HG03103 (cell line): ENCODE data around the gene POLD2.
"Not testable (repeated sequence)": the region's sequence is repeated elsewhere in the genome, so short reads cannot be mapped to it uniquely, and the experiment has no call there.

Experiments
- ATAC-seq: cut with Tn5 transposase; IDR thresholded peaks from one replicate; pipeline ENCODE4 v1.9.1; 2021; ENCODE audit warnings: low read depth; ENCODE audit not compliant: unreplicated experiment

The POLD2 gene

DNA sequence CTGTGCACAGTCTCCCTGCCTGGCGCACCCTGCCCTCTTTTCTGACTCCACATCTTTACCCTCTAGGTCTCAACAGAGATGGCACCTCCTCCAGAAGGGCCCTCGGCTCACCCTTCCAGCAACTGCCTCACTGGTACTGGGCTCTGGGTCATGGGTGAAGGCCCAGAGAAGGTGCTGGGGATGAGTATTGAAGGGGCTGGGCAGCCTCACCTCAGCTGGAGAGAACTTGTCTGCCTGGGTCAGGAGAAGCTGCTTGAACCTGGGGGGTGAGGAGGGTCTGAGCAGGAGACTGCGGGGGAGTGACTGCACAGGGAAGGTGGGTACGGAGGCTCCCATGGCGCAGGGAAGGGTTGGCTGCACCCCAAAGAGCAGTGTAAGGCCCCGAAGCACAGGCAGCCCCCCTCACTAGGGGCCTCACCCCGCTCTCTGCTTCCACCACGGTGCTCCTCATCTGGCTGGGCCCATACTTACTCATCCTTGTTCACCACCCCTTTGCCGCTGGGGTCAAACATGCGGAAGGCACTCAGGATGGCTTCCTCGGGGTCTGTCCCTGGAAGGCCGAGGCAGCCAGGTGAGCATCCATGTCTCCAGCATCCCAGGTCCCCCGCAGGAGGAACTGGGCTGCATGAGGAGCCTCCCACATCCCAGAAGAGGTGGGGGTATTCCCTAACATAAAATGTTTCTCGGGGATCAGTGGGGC is 16.1 kb upstream of the POLD2 start:
- ATAC-seq: no peak

GRCh38 chr7:44138698-44139097 is 15.3 kb upstream of the POLD2 start:
- ATAC-seq: no peak

DNA sequence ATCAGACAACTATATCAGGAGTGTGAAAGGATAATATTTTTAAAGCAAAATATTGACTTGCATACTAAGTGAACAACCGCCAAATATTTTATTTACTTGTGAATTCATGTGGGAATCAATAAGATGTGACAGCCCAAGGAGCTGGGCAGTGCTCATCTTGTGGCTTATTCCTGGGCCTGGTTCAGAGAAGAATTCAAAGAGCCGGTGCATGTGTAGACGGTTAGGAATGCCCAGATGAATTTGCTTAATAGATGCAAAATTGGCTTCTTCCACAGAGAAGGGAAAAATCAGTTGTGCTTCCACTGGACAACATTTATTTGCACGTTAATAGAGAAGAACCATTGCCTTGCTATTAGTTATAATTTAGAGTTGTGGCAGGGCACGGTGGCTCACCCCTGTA is 13.4 kb upstream of the POLD2 start:
- ATAC-seq: no peak

DNA sequence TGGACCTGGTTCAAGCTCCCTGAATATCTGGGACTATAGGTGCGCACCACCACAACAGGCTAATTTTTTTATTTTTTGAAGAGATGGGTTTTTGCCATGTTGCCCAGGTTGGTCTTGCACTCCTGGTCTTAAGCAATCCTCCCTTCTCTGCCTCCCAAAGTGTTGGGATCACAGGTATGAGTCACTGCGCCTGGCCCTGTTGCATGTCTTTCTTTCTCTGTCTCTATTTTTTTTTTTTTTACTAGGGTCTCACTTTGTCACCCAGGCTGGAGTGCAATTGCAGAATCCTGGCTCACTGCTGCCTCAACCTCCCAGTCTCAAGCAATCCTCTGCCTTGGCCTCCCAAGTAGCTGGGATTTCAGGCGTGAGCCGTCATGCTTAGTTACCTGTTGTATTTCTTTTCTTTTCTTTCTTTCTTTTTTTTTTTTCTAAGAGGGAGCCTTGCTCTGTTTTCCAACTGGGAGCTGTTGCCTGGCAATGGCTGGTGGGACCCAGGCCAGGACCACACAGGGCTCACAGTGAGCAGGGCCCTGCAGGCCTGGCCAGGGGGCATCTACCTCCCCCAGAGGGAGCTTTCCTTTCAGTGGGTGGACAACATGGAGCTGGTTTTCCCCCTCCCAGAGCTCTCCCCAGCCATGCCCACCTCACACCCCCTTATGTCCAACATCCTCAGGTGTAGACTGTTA is 11.7 kb upstream of the POLD2 start:
- no peak for ATAC-seq

GRCh38 chr7:44133295-44133694 is 9.9 kb upstream of the POLD2 start:
- ATAC-seq: no peak

GRCh38 chr7:44132039-44132438 is 8.7 kb upstream of the POLD2 start:
- no peak for ATAC-seq

DNA sequence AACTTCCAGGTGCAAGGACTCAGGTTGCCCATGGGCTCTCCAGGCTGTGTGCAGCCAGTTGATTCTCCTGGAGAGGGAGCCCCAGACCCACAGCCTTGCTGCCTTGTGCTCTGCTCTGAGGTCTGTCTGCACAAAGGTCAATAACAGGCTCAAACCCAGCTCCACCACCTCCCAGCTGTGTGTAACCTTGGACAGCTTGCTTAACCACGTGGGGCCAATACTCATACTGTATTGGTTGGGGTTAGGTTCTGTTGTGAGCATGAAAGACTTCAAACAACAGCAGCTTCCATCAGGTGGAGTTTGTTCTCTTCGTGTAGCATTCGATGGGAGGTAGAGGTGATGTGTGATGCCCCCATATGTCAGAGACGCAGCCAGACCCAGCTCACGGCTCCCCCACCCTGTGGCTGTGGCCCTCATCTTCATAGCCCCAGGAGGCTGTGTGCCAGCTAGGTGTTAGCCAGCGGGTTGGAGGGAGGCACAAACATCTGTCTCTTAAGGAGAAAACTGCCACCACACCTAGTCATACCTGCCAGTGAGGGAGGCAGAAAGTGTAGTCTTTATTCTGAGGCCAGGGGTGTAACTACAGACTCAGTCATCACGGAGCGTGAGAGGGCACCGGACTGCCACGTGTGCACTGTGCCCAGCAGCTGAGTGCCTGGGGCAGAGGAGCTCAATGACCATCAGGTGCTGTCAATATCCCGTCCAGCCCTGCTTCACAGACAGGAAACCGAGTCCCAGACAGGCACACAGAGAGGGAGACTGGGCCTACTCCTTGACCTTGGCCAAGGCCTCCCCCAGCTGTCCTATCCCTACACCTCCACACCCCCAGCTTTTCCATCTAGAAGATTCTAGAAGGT is 8.1 kb upstream of the POLD2 start:
- no peak for ATAC-seq

DNA sequence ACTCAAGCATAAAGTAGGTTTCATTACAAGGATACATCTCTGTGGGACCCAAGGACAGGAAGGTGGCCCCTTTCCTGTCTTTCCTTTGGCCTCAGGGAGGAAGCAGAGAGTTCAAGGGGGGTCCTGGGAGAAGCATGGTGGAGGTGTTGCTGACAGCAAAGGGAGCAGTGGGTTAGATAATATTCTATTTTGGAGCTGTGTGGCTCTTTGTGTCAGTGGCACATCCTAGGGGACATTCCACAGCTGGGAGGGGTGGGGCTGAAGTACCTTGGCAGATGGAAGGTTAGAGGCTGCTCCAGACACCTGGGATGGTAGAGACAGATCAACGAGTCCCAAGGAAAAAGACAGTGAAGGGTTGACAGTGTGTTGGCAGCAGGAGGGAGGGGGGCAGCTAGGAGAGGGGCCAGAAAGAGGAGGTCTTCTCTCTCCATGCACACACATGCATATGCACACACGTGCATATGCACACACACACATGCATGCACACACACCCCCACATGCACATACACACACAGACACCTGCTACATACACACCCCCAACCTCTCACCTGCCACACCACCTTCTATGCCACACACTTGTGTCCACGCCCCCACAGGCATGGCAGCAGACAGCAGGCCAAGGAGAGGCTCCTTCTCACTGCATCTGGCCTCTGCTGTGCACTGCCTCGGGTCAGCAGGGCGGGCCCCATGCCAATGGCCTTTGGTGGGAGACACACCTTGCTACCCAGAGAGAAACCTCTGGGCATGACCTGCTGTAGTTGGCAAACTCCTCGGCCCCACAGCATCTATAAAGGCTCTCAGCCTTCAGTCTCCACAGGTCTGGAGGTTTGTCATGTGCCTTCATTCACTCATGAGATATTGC is 5.6 kb upstream of the POLD2 start:
- ATAC-seq: no peak

DNA sequence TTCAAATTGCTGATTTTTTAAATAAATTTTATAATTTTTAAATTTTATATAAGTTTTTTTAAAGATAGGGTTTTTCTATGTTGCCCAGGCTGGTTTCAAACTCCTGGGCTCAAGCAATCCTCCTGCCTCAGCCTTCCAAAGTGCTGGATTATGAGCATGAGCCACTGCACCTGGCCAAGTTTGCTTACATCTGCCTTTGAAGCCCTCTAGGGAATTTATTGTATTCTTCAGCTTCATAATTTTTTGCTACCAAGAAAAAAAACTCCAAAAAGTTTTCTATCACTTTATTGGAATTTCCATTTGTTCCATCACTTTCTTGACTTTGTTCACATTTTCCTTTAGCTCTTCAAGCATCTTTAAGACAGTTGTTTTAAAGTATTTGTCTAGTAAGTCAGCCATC is 3.8 kb upstream of the POLD2 start:
- no peak for ATAC-seq

DNA sequence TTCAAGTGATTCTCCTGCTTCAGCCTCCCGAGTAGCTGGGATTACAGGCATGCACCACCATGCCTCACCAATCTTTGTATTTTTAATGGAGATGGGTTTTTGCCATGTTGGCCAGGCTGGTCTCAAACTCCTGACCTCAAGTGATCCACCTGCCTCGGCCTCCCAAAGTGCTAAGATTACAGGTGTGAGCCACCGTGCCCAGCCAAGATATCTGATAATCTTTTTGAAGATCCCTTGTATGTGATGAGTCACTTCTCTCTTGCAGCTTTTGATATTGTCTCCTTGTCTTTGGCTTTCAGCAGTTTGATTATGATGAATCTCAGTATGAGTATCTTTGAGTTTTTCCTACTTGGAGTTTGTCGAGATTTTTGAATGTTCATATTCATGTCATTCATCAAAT is 3.2 kb upstream of the POLD2 start:
- not testable (repeated sequence) for ATAC-seq

- no peak for ATAC-seq
These were observed 1.5 kb upstream of the POLD2 start for GRCh38 chr7:44124822-44125202.

DNA sequence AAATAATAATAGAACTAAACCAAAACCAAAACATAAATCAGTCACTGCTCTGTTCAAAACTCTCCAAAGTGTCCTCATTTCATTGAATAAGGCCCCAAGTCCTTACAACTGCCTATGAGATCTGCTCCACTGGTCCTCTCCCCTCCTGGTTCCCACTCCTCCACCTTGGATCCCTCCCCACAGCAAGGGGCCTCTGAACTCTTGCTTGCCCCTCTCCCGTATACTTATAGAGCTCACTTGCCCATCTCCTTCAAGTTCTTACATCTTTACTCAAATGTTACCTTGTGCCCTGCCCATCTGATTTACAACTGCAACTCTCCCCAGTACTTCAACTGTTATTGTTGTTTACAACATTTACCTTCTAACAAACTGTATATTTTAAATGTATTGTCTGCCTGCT is 819 bp downstream of the POLD2 start:
- ATAC-seq: no peak

- ATAC-seq: no peak
These were observed 1.5 kb downstream of the POLD2 start for GRCh38 chr7:44121761-44122420.

GRCh38 chr7:44120395-44120794 is 3.0 kb downstream of the POLD2 start:
- ATAC-seq: no peak

DNA sequence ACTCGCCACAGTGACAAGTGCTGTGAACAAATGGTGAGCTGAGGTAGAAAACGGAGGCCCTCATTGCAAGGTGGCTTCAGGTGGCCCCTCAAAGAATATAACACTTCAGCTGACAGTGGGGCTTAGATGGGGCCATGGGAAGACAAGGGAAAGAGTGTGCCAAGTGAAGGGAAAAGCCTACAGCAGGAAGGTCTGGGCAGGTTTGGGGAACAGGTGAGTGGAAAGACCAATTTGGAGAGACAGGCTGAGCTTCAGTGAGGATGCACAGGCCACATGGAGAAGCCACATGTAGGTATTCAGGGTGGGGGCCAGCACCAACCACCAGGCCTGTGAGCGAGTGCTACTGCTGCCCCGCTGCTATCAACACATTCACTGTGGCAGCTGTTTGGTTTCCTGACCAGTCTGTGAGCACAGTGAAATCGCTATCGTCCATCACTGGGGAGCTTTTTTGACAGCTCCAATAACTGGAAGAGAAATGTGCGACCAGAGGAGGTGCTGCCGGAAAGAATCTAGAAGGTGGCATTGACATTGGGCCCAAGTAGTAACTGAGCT is 3.4 kb downstream of the POLD2 start:
- no peak for ATAC-seq

DNA sequence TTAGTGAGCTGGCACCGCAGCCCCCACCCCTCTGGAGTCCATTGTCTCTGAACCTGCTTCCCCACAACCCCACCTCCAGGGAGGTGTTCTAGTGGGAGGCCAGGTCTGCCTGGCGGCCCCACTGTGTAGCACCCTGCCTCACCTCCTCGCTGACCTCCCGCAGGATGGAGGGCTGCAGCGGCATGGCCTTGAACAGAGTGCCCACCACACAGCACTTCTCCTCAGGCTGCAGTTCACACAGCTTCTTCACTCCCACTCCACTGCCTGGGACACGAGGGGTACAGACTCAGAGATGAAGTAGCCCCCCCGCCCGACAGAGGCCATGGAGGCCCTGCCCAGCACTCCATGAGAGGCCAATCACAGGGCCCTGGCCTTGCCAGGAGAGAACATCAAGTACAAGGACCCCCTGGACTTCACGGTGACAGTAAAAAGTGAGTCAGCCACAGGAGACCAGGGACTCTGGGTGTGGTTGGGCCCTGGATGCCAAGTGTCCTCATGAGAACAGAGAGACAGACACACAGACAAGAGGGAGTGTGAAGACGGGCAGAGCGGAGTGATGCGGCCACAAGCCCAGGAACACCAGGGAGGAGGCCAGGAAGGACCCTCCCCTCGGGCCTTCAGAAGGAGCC is 5.4 kb downstream of the POLD2 start:
- no peak for ATAC-seq

DNA sequence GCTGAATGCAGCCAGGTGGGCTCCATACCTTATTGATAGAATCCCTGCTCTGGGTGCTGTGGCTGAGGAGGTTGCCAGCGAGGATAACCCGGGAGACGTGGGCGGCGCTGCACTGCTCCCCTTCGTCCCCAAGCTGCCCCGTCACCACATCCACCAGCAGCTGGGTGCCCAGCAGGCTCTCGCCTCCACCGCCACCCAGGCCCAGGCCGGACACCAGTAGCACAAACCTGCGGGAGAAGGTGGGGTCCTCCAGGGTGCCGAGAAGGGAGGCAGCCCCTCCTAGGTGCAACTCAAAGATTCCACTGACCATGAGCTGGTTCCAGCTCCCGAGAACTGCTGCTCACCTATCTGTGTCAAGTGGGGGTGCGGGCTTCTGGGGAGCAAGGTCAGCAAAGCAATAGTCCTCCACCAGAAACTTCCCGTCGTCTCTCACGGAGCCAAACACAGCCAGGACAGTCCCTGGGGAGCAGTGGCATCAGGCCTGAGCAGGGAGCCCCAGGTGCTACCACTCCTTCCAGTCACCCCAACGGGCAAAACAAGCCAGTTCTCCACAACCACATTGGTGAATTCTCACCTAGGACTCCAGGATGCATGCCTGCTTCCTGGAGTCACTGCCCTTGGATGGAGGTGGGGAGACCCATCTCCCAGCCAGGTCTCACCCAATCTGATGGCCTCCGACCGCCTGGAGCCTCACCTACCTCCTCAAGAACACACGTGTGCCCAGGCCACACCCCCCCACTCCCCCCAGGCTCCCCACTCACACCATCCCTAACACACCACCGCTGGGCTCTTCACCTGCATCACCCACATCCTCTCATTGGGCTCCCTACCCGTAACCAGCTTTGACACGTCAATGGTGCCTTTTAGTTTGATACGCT is 6.3 kb downstream of the POLD2 start:
- ATAC-seq: no peak

DNA sequence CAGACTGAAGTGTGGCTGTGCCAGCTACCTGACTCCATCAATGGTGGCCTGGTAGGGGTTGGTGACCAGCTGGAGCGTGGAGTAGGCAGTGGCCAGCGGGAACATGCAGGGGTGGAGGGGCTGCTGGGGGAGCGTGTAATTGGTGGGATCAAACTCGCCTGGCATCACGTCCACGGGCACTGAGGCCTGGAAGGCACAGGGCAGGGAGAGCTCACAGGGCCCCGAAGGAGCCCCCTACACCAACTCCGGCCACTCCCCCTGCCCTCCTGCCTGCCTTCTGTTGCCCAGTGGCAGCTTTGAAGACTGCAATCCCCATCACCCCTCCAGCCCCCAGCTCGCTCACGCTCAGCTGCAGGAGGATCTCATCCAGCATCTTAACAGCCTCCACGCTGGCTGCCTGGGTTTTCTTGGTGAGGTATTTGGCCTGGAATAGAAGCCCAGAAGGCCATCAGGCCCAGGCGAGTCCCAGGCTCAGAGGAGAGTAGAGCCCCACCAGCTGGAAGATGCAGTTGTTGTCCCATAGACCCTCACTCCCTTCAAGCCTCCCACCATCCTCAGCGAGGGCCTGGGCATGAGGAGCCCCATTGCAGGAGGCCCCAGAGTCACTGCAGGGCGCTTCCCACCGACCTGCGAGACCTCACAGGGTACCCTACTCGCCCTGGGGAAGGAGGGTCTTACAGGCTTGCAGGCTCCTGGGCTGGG is 7.1 kb downstream of the POLD2 start:
- no peak for ATAC-seq
